Activated naive CD8-positive, alpha-beta T cell treated with anti-CD3 and anti-CD28 coated beads for 36 hours (primary cell): ENCODE results near the gene EN2. TPM values are rescaled to one million over a fixed set of nuclear protein-coding genes. Genes with fewer than 3 reads are reported as not detected.

Experiments
- DNase-seq: peaks from one replicate; pipeline ENCODE4 v3.0.0; 2021
- H3K27ac Mint-ChIP-seq: one replicate; pipeline ENCODE4 v1.8.0; 2022; ENCODE audit warnings: mild to moderate bottlenecking, moderate library complexity, mixed read lengths
- H3K27me3 Mint-ChIP-seq: one replicate; pipeline ENCODE4 v1.8.0; 2022; ENCODE audit warnings: mild to moderate bottlenecking, mixed read lengths
- H3K36me3 Mint-ChIP-seq: one replicate; pipeline ENCODE4 v1.8.0; 2021; ENCODE audit warnings: mild to moderate bottlenecking, mixed read lengths
- H3K4me1 Mint-ChIP-seq: one replicate; pipeline ENCODE4 v1.8.0; 2021; ENCODE audit warnings: mixed read lengths
- H3K4me3 Mint-ChIP-seq: one replicate; pipeline ENCODE4 v1.8.0; 2022; ENCODE audit warnings: mild to moderate bottlenecking, moderate library complexity, mixed read lengths
- H3K9me3 Mint-ChIP-seq: one replicate; pipeline ENCODE4 v1.8.0; 2022; ENCODE audit warnings: mixed read lengths
- total RNA-seq, 2 experiments: library from RNA; stranded (reverse); gene quantifications; one replicate each; pipeline ENCODE4 v1.2.3, GENCODE V29; 2021

The EN2 gene
- total RNA-seq, 2 experiments from 2014 or later: not detected

DNA sequence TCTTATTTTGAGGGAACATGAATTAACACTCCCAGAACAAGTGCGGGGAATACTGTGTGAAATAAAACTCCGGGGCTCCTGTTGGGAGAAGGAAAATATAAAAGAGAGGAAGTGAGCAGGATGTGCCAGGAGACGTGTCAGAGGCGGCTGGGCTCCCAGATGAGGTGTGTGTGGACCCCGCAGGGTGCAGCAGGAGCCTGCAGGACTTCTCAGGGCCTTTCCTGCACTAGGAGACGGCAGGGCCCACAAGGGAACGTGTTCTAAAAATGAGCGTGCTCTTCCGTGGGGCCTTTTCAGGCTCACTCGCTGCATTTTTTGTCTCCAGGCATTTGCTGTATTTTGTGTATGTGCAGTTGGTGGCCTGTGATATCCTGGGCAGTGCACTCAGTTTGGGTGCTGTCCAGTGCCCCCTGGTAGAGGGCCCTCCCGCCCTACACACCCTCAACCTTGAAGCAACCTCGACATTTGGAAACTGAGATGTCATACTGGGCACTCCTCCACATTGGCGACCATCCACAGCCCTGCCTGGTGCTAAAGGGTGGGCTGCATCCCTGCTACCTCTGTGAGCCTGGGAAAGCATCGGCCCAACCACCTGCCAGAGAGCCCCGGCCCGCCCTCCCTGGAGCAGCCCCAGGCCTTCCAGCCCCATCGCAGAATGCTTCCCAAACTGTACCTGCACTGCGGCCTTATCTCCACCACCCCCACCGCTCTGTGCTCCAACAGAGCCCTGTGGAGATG, 35.2 kb upstream of the EN2 start:
- DNase-seq: no peak
- H3K4me3 Mint-ChIP-seq: no peak overlapping the region
- no peaks in the 10 kb centered on the region for H3K36me3 Mint-ChIP-seq
- no peaks in the 10 kb centered on the region for H3K9me3 Mint-ChIP-seq
- H3K27me3 Mint-ChIP-seq: peaks cover 13% of the 10 kb centered on the region
- no peaks in the 10 kb centered on the region for H3K4me1 Mint-ChIP-seq
- no peak overlapping the region for H3K27ac Mint-ChIP-seq

DNA sequence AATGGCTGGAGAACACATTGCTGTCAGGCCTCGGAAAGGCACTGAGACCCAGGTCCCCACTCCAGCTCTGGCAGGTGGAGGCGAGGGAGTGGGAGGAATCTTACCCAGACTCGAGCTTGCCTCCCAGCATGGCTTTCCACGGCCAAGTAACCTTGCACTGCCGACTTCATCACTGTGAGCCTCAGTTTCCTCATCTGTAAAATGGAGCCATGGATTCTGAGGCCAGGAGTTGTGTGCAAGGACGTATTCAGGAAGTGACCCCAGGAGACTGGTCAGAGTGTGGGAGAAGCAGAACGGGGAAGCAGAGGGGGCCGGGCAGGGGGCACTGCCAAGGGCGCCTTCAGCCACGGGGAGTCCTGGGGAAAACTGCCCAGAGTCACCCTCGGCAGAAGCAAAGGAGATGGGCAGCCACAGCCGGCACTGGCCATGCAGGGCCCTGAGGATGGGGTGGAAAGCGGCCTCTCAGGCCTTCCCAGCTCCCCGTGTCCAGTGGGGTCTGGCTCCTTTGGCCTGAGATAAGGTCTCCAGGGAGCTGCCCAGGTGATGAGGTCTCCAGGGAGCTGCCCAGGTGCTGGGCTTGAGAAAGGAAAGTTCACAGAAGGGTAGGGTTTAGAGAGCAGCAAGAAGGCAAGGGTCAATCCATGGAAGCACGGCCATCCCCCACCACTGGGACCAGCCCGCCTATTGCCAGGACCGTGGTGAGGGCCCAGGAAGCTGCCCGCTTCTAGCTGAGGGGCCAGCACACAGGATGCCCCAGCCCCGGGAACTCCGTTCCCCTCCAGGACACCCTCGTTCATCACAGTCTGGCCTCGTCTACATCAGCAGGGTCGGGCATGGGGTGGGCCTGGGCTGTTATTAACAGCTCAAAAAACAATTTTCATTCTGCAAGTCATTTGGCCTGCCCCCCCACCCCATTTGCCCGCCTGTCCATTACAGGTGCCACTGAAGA, 34.3 kb upstream of the EN2 start:
- H3K9me3 Mint-ChIP-seq: no peaks in the 10 kb centered on the region
- no peak overlapping the region for H3K4me3 Mint-ChIP-seq
- no peak for DNase-seq
- peaks cover 16% of the 10 kb centered on the region for H3K27me3 Mint-ChIP-seq
- no peaks in the 10 kb centered on the region for H3K36me3 Mint-ChIP-seq
- no peak overlapping the region for H3K27ac Mint-ChIP-seq
- H3K4me1 Mint-ChIP-seq: no peaks in the 10 kb centered on the region

DNA sequence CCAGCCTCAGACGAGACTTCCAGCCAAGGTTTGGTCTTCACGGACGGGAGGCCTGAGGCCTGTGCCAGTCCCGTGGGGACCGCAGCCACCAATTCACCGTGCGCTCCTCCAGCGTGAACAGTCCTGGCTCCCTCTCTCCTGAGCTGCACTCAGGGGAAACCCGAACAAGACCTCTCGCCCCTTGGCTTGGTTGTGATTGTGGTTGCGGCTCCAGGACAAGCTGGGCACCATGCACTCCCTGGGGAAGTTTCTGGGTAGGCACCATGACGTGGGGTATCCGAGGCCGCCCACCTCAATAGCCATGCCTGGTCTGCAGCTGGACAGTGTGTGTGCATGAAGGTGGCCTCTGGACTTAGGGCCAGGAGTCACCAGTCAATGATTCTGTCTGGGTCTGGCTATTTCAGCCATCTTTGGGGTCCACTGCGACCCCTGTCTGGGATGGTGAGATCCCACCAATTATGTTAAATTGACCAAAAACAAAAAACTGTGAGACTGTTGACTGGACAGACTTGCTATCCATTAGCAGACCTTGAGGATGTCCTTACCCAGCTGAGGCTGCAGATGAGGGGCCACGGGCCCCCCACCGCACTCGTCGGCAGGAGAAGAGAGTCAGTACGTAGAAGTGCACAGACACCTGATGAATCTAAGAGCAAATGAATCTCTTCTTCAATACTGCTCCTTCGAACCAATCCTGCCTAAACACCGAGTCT, 33.5 kb upstream of the EN2 start:
- Mint-ChIP-seq H3K4me3 (no peak overlapping the region), H3K4me1 (no peaks in the 10 kb centered on the region), H3K36me3 (no peaks in the 10 kb centered on the region), H3K9me3 (no peaks in the 10 kb centered on the region), H3K27me3 (peaks cover 18% of the 10 kb centered on the region), H3K27ac (no peak overlapping the region)
- DNase-seq: no peak

DNA sequence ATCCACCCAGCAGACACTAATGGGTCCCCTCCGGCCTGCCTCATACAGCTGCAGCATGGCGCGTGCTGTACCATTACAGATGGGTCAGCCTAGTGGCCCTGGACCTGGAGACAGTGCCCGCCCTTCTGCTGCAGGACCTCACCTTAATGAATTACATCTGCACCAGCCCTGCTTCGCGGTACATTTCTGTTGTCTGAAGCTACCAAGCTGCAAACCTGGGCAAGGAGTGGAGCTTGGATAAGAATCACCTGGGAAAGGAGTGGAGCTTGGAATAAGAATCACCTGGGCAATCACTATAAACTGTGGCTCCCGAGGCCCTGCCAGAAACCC, 33.0 kb upstream of the EN2 start:
- Mint-ChIP-seq H3K4me3 (no peak overlapping the region), H3K27ac (no peak overlapping the region), H3K9me3 (no peaks in the 10 kb centered on the region), H3K27me3 (peaks cover 18% of the 10 kb centered on the region), H3K4me1 (no peaks in the 10 kb centered on the region), H3K36me3 (no peaks in the 10 kb centered on the region)
- DNase-seq: no peak

DNA sequence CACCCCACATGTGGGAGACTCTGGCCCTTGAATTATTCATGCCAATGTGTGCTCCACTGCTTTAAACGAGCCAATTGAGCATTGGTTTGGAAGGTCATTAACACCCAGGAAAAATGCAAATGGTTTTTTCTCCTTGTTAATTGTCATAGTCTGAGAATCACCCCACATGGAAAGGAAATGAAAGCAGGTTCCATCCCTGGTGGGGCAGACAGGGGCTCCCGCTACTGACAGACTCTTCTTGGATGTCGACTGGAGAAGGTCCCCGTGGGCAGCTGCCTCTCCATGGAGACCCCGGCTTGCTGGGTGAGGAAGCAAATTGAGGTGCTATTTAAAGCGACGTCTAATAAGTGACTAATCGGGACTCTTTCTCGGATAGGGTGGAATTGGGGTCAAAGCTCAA, 32.0 kb upstream of the EN2 start:
- H3K36me3 Mint-ChIP-seq: no peaks in the 10 kb centered on the region
- no peaks in the 10 kb centered on the region for H3K9me3 Mint-ChIP-seq
- no peak for DNase-seq
- no peak overlapping the region for H3K27ac Mint-ChIP-seq
- no peaks in the 10 kb centered on the region for H3K4me1 Mint-ChIP-seq
- no peak overlapping the region for H3K4me3 Mint-ChIP-seq
- H3K27me3 Mint-ChIP-seq: peaks cover 18% of the 10 kb centered on the region

DNA sequence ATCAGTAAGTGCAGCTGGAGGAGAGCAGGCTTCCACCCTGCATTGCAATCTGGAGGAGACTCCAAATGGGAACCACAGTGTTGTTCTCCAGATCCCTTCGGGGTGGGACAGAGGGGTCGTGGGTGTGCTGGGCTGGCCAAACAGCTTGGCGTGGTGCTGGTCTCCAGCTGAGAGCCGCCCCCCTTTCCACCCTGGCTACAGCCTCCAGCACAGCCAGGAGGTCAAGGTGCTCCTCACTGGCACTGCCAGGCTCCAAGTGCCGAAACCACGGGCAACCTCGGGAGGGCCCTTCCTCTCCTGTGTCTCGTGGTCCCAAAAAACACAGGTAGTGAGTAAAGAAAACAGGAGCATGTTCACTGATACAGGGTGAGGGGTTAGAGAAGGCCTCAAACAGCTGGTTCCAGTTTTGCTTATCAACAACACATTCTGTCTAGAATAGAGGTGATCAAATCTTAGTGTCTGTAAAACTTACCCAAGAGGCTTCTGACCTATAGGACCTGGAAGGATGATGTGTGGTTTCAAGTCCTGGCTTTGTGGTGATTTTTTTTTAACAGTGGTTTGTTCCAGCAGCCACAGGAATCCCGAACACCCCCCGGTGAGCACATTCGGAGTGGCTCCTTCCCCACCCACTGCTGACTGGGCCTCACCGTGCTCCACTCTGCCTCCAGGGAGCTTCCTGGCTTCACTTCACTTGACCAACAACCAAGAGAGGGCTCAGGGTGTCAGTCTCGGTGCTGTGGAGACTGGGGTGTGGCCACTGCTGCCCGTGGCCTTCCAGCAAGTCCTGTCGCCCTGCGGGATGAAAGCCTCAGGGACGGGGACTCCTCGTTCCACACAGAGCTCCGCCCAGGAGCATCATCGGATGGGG, 31.2 kb upstream of the EN2 start:
- H3K9me3 Mint-ChIP-seq: no peaks in the 10 kb centered on the region
- peaks cover 25% of the 10 kb centered on the region for H3K27me3 Mint-ChIP-seq
- no peaks in the 10 kb centered on the region for H3K36me3 Mint-ChIP-seq
- DNase-seq: no peak
- H3K4me3 Mint-ChIP-seq: no peak overlapping the region
- no peak overlapping the region for H3K27ac Mint-ChIP-seq
- H3K4me1 Mint-ChIP-seq: no peaks in the 10 kb centered on the region

DNA sequence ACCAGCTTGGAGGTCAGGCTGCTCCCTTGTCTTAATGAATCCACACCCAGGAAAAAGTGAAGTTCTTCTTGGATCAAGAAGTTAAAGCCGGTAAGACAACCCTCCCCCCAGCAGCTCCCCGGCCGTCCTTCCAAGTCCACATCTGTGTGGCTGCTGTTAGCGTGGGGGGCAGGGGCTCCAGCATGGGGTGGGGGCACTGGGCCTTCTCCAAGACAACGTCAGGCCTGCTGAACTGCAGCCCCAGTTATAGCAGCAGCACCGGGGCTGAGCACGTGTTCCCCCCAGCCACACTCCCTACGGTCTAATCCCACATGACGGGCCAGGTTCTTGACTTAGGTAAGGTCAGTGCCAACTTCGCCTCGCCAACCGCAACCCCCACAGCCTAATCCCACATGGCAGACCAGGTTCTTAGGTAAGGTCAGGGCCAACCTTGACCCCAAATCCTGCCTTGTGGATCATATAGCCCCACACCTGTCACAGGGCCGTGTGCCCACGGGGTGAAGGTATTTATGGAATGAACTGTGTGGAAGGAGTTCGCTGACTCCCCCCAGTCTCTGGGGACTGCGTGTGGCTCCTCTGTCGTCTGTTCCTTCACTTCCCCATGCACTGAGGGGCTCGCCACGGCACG, 30.4 kb upstream of the EN2 start:
- Mint-ChIP-seq H3K27ac (no peak overlapping the region), H3K4me1 (no peaks in the 10 kb centered on the region), H3K36me3 (no peaks in the 10 kb centered on the region), H3K4me3 (no peak overlapping the region), H3K27me3 (peaks cover 28% of the 10 kb centered on the region), H3K9me3 (no peaks in the 10 kb centered on the region)
- no peak for DNase-seq

DNA sequence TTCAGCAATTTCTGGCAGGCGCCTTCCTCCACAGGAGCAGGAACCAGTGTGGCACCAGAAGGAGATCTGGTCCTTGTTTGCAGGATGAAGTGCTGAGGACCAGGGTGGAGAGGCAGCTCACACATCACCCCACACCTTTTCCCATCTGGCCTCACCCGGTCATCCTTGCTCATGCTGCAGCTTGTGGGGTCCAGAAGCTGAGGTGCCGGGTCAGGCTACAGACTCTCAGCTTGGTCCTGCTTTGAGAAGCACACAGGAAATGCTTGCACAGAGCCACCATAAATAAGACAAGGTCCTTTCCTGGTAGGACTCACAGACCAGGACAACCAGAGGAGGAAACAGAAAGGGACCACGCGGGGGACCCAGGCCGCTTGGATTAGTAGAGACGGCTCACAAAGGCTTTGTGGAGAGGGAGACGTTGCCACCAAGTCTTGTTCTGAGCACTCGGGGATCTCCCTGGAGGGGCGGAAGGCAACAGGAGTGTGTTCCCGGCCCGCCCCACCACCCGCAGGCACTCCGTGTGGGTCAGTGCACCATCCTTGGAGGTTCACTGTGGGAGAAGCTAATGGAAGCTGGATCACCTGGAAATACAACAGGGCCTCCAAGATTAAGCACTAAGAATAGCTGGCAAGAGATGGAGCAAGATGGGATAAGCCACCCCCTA, 29.6 kb upstream of the EN2 start:
- H3K9me3 Mint-ChIP-seq: no peaks in the 10 kb centered on the region
- H3K4me1 Mint-ChIP-seq: no peaks in the 10 kb centered on the region
- DNase-seq: no peak
- peaks cover 28% of the 10 kb centered on the region for H3K27me3 Mint-ChIP-seq
- no peak overlapping the region for H3K4me3 Mint-ChIP-seq
- no peak overlapping the region for H3K27ac Mint-ChIP-seq
- no peaks in the 10 kb centered on the region for H3K36me3 Mint-ChIP-seq

DNA sequence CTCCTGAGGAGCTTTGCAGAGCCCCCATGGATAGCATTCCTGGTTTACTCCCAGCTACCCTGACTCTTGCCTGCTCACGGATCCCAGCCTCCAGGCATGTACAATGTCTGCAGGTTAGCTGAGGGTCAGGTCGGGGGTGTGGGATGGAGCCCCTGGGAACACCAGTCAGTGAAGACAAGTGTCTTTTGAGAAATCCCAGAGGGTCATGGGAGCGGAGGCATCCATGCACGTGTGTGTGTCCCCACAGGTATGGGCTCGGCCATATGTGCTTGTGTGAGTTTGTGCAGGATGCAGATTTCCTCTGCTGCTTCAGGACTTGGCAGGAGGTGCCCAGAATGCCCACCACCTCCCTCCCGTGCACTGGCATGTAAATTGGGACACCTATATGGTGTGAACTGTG, 28.3 kb upstream of the EN2 start:
- Mint-ChIP-seq H3K9me3 (no peaks in the 10 kb centered on the region), H3K27me3 (peaks cover 28% of the 10 kb centered on the region), H3K36me3 (no peaks in the 10 kb centered on the region), H3K4me3 (no peak overlapping the region), H3K27ac (no peak overlapping the region), H3K4me1 (no peaks in the 10 kb centered on the region)
- no peak for DNase-seq

DNA sequence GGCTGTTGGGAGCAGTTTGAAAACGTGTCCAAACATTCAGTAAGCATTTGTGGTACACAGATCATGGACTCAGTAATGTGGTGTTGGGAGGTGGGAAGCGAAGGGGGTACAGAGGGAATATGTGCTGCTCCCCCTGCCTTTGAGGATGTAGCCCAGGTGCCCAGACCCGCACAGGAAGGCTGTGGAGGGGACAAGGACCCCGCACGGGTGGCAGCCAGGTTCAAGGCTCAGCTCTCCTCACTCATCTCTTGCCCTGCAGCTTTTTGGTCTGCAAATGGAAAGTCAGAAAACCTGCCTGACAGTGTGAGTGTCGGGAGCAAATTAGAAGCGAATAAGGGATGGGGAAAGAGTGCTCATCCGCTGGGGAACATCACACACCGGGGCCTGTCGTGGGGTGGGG, 27.3 kb upstream of the EN2 start:
- Mint-ChIP-seq H3K27ac (no peak overlapping the region), H3K9me3 (no peaks in the 10 kb centered on the region), H3K4me1 (no peaks in the 10 kb centered on the region), H3K4me3 (no peak overlapping the region), H3K36me3 (no peaks in the 10 kb centered on the region), H3K27me3 (peaks cover 27% of the 10 kb centered on the region)
- no peak for DNase-seq

DNA sequence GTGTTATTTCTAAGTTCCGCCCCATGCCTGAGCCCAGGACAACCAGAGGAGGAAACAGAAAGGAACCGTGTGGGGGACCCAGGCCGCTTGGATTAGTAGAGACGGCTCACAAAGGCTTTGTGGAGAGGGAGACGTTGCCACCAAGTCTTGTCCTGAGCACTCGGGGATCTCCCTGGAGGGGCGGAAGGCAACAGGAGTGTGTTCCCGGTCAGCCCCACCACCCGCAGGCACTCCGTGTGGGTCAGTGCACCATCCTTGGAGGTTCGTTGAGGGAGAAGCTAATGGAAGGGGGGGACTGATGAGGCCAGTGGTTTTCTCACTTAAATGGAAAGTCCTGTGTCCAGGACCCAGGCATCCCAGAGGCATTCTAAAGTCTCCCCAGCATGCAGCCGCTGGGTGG, 26.7 kb upstream of the EN2 start:
- no peaks in the 10 kb centered on the region for H3K9me3 Mint-ChIP-seq
- H3K4me1 Mint-ChIP-seq: no peaks in the 10 kb centered on the region
- no peaks in the 10 kb centered on the region for H3K36me3 Mint-ChIP-seq
- peaks cover 31% of the 10 kb centered on the region for H3K27me3 Mint-ChIP-seq
- DNase-seq: no peak
- H3K4me3 Mint-ChIP-seq: no peak overlapping the region
- no peak overlapping the region for H3K27ac Mint-ChIP-seq

DNA sequence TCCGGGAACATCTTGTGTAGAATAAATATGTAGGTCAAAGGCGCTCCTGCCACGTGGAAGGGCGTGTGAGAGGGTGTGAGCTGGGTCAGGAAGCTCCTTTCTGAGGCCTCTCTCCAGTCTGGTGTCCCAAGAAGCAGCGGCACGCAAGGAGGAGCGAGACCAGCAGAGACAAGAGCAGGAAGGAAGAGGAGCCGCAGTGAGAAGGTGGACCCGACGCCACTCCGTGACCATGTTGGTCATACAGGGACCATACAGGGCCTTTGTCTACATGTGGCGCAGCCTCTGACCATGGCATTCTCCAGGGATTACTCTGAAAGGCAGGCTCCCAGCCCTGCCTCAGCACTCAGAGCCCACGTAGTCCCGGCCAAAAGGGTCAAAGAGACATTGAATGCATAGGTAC, 26.2 kb upstream of the EN2 start:
- Mint-ChIP-seq H3K9me3 (no peaks in the 10 kb centered on the region), H3K36me3 (no peaks in the 10 kb centered on the region), H3K27ac (no peak overlapping the region), H3K4me1 (no peaks in the 10 kb centered on the region), H3K27me3 (peaks cover 35% of the 10 kb centered on the region), H3K4me3 (no peak overlapping the region)
- no peak for DNase-seq

DNA sequence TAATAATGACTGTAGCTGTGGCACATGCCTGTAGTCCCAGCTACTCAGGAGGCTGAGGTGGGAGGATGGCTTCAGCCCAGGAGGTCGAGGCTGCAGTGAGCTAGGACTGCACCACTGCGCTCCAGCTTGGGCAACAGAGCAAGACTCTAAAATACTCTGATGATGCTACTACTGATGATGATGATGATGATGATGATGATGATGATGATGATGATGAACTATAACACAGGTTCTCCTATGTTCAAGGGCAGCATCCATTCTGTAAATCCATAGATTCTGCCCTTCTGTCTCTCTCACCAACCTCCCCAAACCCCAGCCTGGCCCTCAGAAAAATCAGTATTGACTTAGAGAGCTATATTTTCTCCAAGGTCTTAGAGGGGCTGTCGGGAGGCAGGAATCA, 22.8 kb upstream of the EN2 start:
- Mint-ChIP-seq H3K9me3 (no peaks in the 10 kb centered on the region), H3K4me3 (no peak overlapping the region), H3K27me3 (peaks cover 55% of the 10 kb centered on the region), H3K27ac (no peak overlapping the region), H3K36me3 (no peaks in the 10 kb centered on the region), H3K4me1 (no peaks in the 10 kb centered on the region)
- DNase-seq: no peak

DNA sequence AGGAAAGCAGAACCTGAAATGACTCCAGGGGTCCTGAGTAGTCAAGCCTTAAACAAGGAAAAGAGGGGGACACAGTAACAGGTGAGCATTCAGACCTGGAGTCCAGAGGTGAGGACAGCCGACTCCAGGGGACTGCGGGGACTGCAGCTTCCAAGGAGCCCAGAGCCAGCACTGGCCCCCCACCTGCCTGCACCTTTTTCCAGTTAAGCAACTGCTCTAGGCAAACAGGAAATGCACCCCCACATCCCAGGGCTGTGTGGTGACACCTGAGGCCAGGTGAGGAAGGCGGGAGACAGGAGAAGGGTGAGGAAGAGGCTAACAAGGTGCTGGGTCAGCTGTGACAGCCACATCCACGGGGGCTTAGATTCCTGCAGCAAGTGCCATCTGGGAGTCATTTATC, 20.1 kb upstream of the EN2 start:
- no peak for DNase-seq
- no peak overlapping the region for H3K27ac Mint-ChIP-seq
- no peaks in the 10 kb centered on the region for H3K36me3 Mint-ChIP-seq
- H3K27me3 Mint-ChIP-seq: peaks cover 58% of the 10 kb centered on the region
- H3K4me3 Mint-ChIP-seq: no peak overlapping the region
- H3K4me1 Mint-ChIP-seq: no peaks in the 10 kb centered on the region
- H3K9me3 Mint-ChIP-seq: no peaks in the 10 kb centered on the region
